GM18499 (cell line): Measurements from ENCODE around the gene RHOXF1.
"Not testable (repeated sequence)": the region's sequence is repeated elsewhere in the genome, so short reads cannot be mapped to it uniquely, and the experiment has no call there.

Experiments
- ATAC-seq: cut with Tn5 transposase; IDR thresholded peaks from one replicate; pipeline ENCODE4 v1.9.1; 2021; ENCODE audit warnings: moderate number of reproducible peaks; ENCODE audit not compliant: insufficient read depth, unreplicated experiment

RHOXF1 gene, protein sequence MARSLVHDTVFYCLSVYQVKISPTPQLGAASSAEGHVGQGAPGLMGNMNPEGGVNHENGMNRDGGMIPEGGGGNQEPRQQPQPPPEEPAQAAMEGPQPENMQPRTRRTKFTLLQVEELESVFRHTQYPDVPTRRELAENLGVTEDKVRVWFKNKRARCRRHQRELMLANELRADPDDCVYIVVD

DNA sequence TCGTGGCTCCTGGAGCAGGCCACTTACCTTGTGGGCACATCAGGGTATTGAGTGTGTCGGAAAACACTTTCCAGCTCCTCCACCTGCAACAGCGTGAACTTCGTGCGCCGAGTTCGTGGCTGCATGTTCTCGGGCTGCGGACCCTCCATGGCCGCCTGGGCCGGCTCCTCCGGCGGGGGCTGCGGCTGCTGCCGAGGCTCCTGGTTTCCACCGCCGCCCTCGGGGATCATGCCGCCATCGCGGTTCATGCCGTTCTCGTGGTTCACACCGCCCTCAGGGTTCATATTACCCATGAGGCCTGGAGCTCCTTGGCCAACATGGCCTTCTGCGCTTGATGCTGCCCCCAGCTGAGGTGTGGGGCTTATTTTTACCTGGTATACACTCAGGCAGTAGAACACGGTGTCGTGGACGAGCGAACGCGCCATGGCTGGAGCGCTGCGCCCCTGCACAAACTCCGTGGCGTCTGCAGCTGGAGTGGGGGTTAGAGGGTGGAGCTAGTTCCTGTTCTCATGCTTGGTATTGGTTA is at the start of gene RHOXF1:
Gene RHOXF1 (minus strand): TSS at position 476 of the 526 bp plus-strand sequence. CDS start 51 bp downstream, at position 425.
- no peak for ATAC-seq

DNA sequence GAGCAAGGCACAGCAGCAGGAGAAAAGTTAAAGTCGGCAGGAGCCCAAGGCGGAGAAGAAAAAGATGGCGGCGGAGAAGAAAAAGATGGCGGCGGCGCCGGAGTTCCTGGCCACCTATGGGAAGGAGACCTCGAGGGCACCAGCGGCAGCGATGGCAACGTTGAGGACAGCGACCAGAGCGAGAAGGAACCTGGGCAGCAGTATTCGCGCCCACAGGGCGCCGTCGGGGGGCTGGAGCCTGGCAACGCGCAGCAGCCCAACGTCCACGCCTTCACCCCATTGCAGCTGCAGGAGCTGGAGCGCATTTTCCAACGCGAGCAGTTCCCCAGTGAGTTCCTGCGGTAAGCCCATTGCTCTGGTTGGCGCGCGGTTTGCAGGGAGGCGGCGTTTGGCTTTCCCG is 43.4 kb upstream of the RHOXF1 start:
- ATAC-seq = not testable (repeated sequence)

DNA sequence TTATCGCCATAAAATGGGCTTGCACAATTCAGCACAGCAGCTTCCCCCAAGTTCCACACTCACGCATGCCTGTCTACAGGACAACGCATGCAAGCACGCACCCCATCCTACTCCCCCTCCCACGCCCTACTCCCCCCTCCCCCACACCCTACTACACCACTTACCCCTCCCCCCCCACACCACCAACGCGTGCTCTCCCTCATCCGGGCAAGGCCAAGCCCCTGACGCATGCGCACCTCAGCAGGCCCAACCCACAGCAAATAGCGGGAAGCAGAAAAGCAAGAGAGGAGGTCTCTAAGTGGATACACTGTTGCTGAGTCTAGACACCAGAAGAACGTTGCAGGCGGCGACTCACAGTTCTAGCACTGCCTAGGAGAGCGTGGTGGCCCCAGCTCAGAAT is 42.6 kb upstream of the RHOXF1 start, which contains the start of gene RHOXF2:
Gene RHOXF2 (plus strand): TSS at position 301 of the 400 bp plus-strand sequence. CDS start 138 bp downstream, outside the sequence.
- ATAC-seq = not testable (repeated sequence)

DNA sequence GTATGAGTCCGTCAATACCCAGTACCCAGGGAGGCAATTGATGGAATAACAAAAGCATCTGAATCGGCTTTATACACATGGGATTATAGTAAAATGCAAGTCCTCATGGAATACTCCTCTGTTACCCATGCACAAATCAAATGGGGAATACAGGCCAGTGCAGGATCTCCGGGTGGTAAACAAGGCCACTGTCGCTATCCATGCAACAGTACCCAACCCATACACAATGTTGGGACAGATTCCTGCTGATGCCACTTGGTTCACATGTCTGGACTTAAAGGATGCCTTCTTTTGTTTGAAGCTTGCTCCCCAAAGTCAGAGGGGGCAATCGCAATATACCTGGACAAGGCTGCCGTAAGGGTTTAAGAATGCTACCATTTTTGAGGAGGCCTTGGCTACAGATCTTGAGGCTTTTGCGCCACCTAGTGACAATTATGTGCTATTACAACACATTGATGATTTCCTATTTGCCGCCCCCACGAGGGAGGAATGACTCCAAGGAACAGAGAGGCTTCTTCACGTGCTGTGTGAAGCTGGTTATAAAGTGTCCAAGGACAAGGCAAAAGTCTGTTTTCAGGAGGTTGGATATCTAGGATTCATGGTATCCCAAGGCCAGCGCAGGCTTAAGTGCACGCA is 34.5 kb upstream of the RHOXF1 start:
- ATAC-seq = not testable (repeated sequence)

DNA sequence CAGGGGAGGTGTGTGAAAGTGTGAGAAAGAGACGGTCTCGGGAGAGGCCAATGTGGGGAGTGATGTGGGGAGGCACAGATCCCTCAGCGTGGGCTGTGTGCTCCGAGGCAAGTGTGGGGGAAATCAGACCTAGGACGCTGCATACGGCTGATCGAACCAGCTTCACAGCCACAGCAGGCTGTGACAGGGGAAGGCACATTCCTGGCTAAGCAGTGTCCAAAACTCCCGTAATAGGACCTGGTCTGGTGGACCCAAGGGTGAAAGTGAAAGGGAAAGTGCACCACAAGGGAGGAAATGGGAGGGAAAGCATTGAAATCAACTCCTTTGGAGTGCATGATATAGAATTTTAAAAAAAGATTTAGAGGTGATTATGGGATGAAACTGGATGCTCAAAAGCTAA is 31.8 kb upstream of the RHOXF1 start:
- ATAC-seq = no peak

DNA sequence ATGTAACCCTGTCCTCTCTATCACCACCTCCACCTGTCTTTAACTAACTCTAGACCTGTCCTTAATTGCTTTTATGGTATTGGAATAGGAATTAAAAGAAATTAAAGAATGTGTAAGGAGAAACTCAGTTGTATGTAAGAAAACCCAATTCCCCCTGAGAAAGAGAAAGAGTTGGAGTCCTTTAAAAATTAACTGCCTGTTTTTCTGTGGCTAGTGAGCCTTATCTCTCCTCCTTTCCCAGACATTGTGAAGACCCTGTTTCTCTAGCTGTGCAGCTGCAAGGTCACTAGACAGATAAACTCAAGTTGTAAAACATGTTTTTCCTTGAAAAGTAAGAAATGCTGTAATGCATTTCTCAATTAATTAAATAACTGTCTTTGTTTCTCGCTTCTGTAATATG is 30.6 kb upstream of the RHOXF1 start:
- not testable (repeated sequence) for ATAC-seq

DNA sequence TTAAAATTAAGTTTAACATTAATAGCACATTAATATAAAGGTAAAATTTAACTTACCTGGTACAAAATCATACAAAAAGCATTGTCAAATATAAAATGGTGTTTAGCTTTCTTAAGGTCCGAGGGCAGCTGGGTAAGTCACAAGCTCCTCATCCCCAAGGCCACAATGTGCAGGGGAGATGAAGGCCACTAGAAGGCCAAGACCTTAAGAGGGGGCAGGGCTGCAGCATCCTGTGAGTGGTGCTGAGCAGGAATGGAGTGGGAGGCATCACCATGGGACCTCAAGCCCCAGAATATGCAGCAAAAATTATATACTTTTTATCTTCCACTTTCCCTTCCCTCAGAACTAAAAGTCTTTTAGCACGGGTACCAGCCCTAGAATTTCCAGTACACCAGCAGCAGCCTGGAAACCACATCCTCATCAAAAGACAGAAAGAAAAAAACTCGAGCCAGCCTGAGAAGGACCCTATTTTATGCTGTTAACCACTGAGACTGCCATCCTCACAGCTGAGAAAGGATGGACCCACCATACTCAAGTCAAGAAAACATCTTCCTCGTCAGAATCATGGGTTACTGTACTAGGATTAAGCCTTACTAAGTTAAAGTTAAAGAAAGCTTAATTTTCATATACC is 29.7 kb upstream of the RHOXF1 start:
- ATAC-seq = no peak

DNA sequence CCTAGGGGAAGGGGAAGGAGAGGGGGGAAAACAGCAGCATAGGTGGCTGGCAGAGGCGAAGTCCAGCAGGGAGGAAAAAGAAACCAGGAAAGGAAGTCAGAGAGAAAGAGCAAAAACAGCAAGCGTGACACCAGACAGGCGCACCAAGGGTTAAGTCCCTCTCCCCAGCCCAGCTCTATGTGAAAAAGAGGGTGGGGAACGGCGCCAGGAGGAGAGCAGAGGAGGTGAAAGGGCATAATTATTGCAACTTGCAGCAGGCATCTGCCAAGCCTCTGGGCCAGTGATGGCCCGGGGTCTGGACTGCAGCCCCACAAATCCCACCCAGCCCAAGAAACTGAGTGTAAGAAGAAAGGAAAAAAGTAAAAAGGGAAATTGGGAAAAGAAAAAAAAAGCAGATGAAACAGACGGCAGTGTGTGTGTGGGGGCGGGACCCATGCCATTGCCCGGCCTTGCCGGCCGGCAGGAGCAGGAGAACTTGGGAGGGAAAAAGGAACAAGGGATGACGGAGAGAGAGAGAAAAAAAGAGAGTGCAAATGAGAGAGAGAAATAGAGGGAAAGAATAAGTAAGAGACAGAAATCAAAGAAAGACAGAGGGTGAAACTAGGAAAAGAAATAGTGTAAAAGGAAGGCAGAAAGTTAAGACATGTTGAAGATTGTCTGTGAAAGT is 28.6 kb upstream of the RHOXF1 start:
- no peak for ATAC-seq

DNA sequence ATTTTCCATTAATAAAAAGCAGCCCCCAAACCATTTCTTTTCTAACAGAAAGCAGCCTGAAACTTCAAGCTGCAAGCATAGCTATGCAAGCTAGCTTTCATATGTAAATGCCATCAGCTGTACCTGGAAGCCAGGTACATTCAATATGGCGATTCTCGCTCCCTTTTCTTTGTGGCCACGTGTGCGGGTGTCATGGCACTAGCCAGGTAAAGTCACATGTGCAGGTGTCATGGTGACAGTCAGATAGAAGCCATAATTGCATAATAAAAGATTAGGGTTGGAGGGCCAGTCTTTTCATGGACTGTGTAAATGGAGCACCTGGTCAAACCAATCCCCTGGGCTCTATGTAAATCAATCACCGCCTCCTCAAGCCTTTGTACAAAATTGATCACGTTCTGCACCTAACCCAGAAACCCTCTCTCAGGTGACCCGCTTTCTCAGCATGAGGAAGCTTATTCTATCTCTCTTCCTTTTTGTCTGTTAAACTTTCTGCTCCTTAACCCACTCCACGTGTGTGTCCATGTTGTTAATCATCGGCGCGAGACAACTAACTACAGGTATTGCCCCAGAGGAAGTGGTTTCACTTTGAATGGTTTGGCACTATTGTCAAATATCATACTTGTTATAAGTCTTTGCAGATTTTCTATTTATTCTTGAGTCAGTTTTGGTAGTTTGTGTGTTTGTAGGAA is 24.7 kb upstream of the RHOXF1 start:
- ATAC-seq = no peak

DNA sequence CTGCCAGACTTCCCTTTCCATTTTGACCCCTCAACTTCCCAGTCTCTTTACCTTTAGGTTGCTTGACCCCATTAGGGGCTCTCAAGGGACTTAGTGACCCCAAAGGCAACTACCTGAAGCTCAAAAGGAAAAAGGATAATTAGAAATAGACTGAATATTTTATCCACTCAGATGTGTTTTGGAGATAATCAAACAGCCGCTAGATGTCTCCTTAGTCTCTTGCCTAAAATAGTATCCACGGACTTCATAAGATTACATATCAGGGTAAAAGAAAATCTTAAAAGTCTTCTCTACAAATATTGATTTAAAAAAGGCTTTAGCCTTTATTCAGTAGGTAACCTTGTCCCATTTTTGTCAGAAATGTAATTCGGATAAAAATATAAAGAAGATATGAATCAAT is 21.7 kb upstream of the RHOXF1 start:
- ATAC-seq = no peak

DNA sequence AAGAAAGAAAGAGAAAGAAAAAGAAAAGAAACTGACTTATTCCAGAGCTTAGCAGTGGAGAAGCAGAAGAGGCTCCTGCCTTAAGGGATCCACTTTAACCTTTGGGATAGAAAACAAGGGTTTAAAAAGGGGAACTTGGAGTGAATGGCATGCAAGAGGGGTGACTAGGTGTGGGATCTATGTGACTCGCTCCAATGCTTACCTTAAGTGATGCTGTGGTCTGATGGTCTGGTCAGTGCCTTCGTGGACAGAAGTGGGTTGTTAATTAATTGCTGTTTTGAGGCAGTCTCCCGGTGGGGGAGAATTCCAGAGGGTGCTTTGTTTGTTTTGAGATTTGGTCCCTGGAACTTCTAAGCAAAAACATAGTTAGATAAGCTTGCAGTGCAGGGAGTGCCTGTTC is 21.1 kb upstream of the RHOXF1 start:
- ATAC-seq = no peak

DNA sequence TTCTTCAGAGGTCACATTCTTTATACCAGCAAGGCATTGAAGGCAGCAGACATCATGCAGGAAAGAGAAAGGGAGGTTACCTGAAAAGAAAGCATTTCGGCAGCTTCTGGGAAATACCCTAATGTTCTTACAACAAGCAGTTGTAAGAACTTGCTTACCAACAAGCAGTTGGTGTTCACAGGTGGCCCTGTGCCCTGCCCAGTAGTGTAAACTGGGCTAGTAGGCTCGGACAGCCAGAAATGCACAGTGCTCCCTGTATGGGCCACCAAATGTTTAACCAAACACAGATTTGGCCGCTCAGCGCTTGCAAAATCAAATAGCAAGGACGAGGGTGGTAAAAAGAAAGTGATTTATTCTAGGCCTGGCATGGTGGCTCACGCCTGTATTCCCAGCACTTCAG is 20.4 kb upstream of the RHOXF1 start:
- no peak for ATAC-seq

DNA sequence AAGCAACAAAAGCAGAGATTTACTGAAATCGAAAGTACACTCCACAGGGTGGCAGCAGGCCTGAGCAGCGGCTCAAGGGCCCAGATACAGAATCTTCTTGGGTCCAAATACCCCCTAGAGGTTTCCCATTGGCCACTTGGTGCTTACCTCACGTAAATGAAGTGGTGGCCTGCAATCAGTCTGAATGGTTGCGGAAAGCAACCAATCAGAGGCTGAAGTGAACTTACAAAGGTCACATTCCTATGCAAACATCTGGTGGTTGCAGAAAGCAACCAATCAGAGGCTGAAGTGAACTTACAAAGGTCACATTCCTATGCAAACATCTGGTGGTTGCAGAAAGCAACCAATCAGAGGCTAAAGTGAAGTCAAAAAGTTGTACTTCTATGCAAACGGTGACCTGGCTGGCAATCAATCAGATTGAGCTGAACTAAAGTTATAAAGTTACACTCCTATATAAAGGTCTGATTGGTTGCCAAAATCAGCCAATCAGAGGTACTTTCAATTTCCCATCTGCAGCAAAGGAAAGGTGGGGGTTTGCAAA is 12.7 kb upstream of the RHOXF1 start:
- not testable (repeated sequence) for ATAC-seq

DNA sequence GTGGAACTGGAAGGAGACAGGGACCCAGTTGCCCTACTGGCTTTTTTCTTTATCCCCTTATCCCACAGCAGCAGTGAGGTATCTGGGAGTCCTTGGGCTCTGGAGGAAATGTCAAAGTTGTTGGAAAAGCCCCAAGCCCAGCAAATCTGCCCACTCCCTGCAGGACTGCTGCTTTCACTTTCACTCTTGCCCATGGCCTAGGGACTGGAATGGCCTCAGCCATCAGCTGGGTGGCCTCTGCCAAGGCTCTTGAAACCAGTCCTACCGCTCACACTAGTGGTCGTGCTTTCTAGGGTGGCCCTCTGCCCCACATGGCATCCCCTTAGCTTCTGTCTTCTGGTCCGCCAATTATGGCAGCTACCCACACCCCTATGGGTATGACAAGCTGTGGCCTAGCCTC is 9.7 kb upstream of the RHOXF1 start:
- ATAC-seq = no peak

DNA sequence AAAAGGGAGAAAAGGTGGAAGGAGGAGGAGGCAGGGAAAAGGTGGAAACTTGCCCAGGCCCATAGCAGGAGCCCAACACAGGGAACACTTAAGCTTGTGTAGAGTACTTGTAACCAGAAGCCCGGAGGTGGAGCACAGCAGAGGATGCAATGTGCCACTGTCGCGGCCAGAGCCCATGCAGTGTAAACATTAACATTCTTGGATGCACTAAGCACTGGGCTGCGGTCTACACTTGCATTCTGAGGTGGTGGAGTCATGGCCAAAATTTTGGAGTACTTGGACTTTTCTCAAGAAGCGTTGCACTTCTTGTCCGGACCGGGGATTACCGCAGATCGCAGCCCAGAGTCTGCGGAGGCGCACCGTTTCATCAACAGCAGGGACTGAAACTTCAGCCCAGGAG is 4.5 kb upstream of the RHOXF1 start:
- ATAC-seq = no peak

DNA sequence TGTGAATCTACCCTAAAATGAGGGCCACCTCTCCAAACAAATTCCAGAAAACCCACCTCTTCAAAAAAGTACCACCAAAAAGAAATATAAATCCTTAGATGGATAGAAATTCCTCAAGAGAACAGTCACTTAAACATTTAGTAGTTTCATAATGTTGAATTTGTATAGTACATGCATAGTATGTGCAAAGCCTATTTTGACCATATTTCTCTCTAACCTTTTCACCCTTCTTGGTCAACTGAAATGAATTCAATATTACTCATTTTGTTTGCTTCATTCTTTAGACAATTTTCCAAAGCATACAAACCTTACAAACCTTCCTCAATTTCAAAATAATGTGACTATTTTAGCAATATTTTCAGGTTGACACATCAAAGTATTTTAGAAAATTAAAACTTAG is 4.1 kb downstream of the RHOXF1 start:
- ATAC-seq = no peak

DNA sequence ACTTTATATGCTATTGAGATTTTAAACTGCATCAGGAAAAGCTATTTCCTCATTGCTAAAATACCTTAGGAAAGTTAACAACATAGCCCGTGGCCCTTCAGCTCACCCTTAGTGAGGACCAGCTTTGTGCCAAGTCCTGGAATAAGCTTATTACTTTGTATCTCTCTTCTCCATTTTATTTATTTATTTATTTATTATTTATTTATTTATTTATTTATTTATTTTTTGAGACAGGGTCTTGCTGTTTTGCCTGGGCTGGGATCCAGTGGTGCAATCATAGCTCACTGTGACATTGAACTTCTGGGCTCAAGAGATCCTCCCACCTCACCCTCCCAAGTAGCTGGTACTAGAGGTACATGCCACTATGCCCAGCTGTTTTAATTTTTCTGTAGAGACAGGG is 6.3 kb downstream of the RHOXF1 start:
- no peak for ATAC-seq

DNA sequence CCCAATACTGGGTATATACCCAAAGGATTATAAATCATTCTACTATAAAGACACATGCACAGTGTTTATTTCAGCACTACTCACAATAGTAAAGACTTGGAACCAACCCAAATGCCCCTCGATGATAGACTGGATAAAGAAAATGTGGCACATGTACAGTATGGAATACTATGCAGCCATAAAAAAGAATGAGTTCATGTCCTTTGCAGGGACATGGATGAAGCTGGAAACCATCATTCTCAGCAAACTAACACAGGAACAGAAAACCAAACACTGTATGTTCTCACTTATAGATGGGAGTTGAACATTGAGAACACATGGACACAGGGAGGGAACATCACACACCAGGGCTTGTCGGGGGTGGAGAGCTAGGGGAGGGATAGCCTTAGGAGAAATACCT is 11.0 kb downstream of the RHOXF1 start:
- ATAC-seq = not testable (repeated sequence)

DNA sequence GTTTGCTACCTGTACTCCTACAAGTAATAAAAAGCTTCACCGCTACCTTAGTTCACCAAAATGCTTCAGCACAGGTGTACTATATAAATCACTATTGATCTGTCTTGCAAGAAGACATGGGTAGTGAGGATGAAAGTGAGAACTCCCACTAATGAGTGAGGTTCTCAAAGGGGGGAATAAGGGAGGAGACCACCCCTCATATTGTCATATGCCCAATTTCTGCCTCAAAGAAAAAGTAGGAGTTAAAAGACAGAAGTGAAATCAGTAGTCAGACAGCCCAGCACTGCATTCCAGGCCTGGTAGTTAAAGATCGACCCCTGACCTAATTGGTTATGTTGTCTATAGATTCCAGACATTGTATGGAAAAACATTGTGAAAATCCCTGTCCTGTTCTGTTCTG is 14.7 kb downstream of the RHOXF1 start:
- not testable (repeated sequence) for ATAC-seq

DNA sequence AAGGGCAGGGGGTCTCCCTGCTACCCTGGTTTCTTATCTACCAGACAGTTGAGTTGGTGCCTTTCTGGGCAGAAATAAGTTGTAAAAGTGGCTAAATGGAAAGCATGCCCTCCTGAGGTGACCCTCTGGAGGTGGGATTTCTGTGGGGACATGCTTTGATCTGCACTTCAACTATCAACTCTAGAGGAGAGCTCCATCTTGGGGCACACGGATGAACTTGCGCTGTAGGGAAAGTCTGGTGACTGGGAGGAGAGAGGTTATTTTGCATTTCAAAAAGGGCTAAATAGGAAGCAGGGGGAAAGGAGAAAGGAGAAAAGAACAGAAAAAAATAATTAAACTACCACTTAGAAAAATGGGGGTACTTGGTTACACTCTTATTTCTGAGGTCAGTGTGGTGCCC is 25.5 kb downstream of the RHOXF1 start:
- no peak for ATAC-seq
